CD4-positive, alpha-beta T cell treated with Interleukin-17A for 1 hour (primary cell): ENCODE data around the gene MDM2.

Experiments used
- DNase-seq: peaks from one replicate; pipeline ENCODE4 v3.0.0-alpha.2; 2020

MDM2 gene

GRCh38 chr12:68882251-68882964, 74.4 kb downstream of the MDM2 start:
- DNase-seq = no peak

- no peak for DNase-seq
Measured at GRCh38 chr12:68883151-68883550, 75.2 kb downstream of the MDM2 start.

GRCh38 chr12:68884251-68884650, 76.3 kb downstream of the MDM2 start:
- no peak for DNase-seq

DNA sequence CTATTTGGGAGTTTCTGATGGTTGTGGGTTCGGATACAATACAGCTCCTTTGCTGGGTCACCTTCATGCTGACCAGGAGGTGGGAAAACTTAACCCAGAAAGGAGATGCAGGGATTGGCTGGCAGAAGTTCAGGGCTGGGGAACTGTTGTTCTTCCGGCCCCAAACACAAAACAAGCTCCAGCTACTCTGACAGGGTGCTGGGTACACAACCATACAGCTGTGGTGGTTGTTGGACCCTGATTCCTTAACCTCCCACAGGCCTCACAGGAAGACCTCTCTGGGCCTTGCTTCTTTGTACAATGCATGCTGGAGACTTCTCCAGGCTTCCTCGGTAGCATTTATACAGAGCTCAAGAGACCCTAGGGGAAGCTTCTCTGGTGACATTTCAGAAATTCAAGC, 77.4 kb downstream of the MDM2 start:
- no peak for DNase-seq

GRCh38 chr12:68886636-68887572, 78.9 kb downstream of the MDM2 start:
- no peak for DNase-seq

- no peak for DNase-seq
Measured at GRCh38 chr12:68887641-68888040, 79.7 kb downstream of the MDM2 start.

DNA sequence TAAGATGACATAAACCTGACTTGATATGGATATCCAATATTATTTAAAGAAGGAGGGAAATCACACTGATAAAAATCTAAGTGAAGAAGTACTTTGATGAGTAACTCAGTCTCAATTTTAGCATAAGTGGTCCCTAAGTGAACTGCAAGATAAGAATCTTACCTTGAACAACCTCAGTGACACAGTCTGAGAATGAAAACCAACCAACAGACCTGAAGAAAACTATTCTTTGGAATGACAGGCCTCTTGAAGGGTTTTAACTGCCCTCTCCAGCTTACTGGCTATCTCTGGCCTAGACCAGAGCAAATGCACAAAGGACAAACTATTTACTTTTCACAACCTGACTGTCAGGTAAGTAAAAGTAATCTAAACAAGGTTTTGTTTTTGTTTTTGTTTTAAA, 80.3 kb downstream of the MDM2 start:
- DNase-seq = no peak

DNA sequence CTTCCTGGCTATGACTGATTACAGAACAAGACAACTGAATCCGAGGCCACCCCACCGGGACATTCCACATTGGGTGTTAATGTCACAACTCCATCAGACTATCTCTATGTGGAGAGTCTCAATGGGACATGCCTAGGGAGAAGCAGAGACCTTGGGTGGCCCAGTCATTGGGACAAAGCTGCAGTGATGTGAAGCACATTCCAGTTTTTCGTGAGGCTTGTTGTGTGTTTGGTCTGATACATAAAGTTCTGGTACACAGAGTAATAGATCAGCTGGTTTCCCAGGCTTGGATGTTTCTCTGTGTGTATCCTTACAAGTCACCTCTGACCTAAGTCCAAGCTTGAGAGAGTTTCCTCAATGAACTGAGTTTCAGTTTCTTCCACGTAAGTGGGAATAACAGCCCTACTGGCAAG, 82.7 kb downstream of the MDM2 start:
- DNase-seq = no peak

GRCh38 chr12:68891141-68891540, 83.2 kb downstream of the MDM2 start:
- no peak for DNase-seq

- no peak for DNase-seq
Measured at GRCh38 chr12:68893201-68893600, 85.2 kb downstream of the MDM2 start.

DNA sequence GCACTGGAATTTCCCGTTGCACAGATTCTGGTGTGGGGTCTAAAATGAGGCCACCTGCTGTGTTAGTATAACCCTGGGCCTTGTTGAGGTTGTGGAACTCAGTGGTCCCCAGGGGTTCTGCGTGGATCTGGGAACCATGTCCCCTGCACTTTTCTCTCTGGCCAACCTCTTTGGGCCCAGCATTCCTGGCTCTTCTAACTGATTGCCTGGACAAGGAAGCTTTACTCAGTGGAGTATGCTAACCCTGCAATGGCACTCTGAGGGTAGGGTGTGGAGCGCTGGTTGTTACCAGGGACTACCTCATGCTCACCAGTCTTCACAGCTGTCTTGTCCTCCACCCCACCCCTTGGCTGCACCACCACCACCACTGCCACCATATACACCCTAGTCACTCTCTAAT, 85.8 kb downstream of the MDM2 start:
- DNase-seq = no peak

DNA sequence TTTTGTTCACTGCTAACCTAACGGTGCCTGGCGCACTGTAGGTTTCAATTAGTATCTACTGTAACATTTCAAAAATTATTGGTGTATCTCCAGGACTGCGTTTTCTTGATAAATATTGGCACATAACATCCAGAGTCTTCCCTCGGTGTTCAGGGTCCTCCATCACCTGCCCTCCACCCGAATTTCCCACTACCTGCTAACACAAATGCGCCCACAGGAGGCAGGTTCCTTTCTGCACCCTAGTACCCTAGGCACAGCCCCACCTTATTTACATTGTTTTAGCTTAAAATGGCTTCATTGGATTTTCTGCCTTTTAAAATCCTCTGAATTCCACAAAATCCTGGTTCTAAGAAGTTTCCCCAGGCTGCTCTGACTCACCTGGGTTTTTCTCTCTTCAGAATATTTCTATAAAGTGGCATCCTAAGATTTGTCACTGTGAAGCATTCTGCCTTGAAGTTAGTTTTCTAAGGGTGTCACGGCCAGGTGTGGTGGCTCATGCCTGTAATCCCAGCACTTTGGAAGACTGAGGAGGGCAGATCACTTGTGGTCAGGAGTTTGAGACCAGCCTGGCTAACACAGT, 86.4 kb downstream of the MDM2 start:
- no peak for DNase-seq

GRCh38 chr12:68896881-68897540, 89.0 kb downstream of the MDM2 start:
- no peak for DNase-seq

GRCh38 chr12:68899251-68899771, 91.3 kb downstream of the MDM2 start:
- no peak for DNase-seq

- DNase-seq = no peak
Measured at GRCh38 chr12:68900241-68900640, 92.3 kb downstream of the MDM2 start.
